Effector memory CD8-positive, alpha-beta T cell (primary cell): Measurements from ENCODE around the gene TPK1.
"Not testable (repeated sequence)": the region's sequence is repeated elsewhere in the genome, so short reads cannot be mapped to it uniquely, and the experiment has no call there.

Experiments
- ATAC-seq: fragments of 150-1000 bp; cut with Tn5 transposase; replicated peaks from 2 replicates; pipeline ENCODE4 v1.10.0; 2021; ENCODE audit warnings: mild to moderate bottlenecking, moderate library complexity
- DNase-seq, 3 experiments: peaks; one replicate each; pipeline ENCODE4 v3.0.0; 2021
- H3K27ac Mint-ChIP-seq, 2 donors: one replicate each; pipeline ENCODE4 v1.8.0; 2022; ENCODE audit warnings: mild to moderate bottlenecking in 2 of 2, mixed read lengths in 2 of 2, moderate library complexity in 2 of 2
- H3K27me3 Mint-ChIP-seq, 2 donors: one replicate each; pipeline ENCODE4 v1.8.0; 2022; ENCODE audit warnings: mixed read lengths in 2 of 2
- H3K36me3 Mint-ChIP-seq: one replicate; pipeline ENCODE4 v1.8.0; 2022; ENCODE audit warnings: mild to moderate bottlenecking, moderate library complexity, mixed read lengths; ENCODE audit not compliant: insufficient read depth
- H3K4me1 Mint-ChIP-seq, 2 donors: one replicate each; pipeline ENCODE4 v1.8.0; 2022; ENCODE audit warnings: low read depth in 2 of 2, mixed read lengths in 2 of 2
- H3K4me3 Mint-ChIP-seq, 2 donors: one replicate each; pipeline ENCODE4 v1.8.0; 2022; ENCODE audit warnings: mild to moderate bottlenecking in 2 of 2, mixed read lengths in 2 of 2, moderate library complexity in 2 of 2
- H3K9me3 Mint-ChIP-seq, 2 donors: one replicate each; pipeline ENCODE4 v1.8.0; 2022; ENCODE audit warnings: mixed read lengths in 2 of 2

TPK1 gene

GRCh38 chr7:144427539-144427938, 408.3 kb downstream of the TPK1 start:
- H3K9me3 Mint-ChIP-seq, H3K27ac Mint-ChIP-seq, ATAC-seq, H3K36me3 Mint-ChIP-seq, H3K27me3 Mint-ChIP-seq, H3K4me1 Mint-ChIP-seq, DNase-seq, H3K4me3 Mint-ChIP-seq: not testable (repeated sequence)

GRCh38 chr7:144418931-144419330, 416.9 kb downstream of the TPK1 start:
- not testable (repeated sequence) for DNase-seq, H3K4me1 Mint-ChIP-seq, H3K4me3 Mint-ChIP-seq, H3K36me3 Mint-ChIP-seq, ATAC-seq, H3K9me3 Mint-ChIP-seq, H3K27ac Mint-ChIP-seq
- peaks cover 16 to 25% of the 10 kb centered on the region in 2 donors for H3K27me3 Mint-ChIP-seq

- no peak for DNase-seq
- H3K4me3 Mint-ChIP-seq: no peak overlapping the region
- H3K36me3 Mint-ChIP-seq: no peaks in the 10 kb centered on the region
- no peak for ATAC-seq
- H3K27me3 Mint-ChIP-seq: peaks cover 16 to 17% of the 10 kb centered on the region in 2 donors
- no peaks in the 10 kb centered on the region for H3K4me1 Mint-ChIP-seq
- H3K27ac Mint-ChIP-seq: no peak overlapping the region
- H3K9me3 Mint-ChIP-seq: no peaks in the 10 kb centered on the region
Measured at GRCh38 chr7:144416341-144416740, 419.5 kb downstream of the TPK1 start.

GRCh38 chr7:144415858-144416257, 420.0 kb downstream of the TPK1 start:
- ATAC-seq (no peak), DNase-seq (no peak)
- no peaks in the 10 kb centered on the region for H3K9me3 Mint-ChIP-seq
- H3K4me1 Mint-ChIP-seq: no peaks in the 10 kb centered on the region
- peaks cover 20 to 21% of the 10 kb centered on the region in 2 donors for H3K27me3 Mint-ChIP-seq
- H3K27ac Mint-ChIP-seq: no peak overlapping the region
- no peaks in the 10 kb centered on the region for H3K36me3 Mint-ChIP-seq
- no peak overlapping the region for H3K4me3 Mint-ChIP-seq

DNA sequence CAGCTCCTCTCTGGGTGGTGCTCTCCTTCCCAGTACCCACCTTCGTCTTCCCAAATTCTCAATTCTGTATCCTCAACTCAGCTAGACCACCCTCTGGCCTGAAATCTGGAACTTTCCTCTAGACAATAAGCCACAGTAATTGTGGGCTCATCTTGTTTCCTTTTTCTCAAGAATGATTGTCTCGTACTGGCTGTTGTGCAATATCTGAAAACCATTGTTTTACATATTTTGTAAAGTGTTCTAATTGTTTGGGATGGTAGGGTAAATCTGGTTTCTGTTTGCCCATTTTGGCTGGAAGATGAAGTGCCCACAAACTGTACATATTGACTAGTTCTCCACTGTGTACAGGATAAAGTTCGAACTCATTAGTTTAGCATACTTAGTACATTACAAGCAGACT, 421.0 kb downstream of the TPK1 start:
- no peaks in the 10 kb centered on the region for H3K9me3 Mint-ChIP-seq
- peaks cover 28 to 32% of the 10 kb centered on the region in 2 donors for H3K27me3 Mint-ChIP-seq
- H3K36me3 Mint-ChIP-seq: no peaks in the 10 kb centered on the region
- no peaks in the 10 kb centered on the region for H3K4me1 Mint-ChIP-seq
- no peak overlapping the region for H3K27ac Mint-ChIP-seq
- no peak overlapping the region for H3K4me3 Mint-ChIP-seq
- ATAC-seq (no peak), DNase-seq (no peak)

- Mint-ChIP-seq H3K27me3 (peaks cover 50 to 52% of the 10 kb centered on the region in 2 donors), H3K36me3 (no peaks in the 10 kb centered on the region), H3K4me3 (no peak overlapping the region), H3K4me1 (no peaks in the 10 kb centered on the region), H3K27ac (no peak overlapping the region), H3K9me3 (no peaks in the 10 kb centered on the region)
- DNase-seq (no peak), ATAC-seq (no peak)
Measured at GRCh38 chr7:144410441-144410840, 425.4 kb downstream of the TPK1 start.

- Mint-ChIP-seq H3K9me3 (no peaks in the 10 kb centered on the region), H3K4me1 (no peaks in the 10 kb centered on the region), H3K4me3 (no peak overlapping the region), H3K36me3 (no peaks in the 10 kb centered on the region), H3K27me3 (peaks cover 44 to 54% of the 10 kb centered on the region in 2 donors), H3K27ac (no peak overlapping the region)
- ATAC-seq (no peak), DNase-seq (no peak)
Measured at GRCh38 chr7:144408121-144408520, 427.7 kb downstream of the TPK1 start.

DNA sequence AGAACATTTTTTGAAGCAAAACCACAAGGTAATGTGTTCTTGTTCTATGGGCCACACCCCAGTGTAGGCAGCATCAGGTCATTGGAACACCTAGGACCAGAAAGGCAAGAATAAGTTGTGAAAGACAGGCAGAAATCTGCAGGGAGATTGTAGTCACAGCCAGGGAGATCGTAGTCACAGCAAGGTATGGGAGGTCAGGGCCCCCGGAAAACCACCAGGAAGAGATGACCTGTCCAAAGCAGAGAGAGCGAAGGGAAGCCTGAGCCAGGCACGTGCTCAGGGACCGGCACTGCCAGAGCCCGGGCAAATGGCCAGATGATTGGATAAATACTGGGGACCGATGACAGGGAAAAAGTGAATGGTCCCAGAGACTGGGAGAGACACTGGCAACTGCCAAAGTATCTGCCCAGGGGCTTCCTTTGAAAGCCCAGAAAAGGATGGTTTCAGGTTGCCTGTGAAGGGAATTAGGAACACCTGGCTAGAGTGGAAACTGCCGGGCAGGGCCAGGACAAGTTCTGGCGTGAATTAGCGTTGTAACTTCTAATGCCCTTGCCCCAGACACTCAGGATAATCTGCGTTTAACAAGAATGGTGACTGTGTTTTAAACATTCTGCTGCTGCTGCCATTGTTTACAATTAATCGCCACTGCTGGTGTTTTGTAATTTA, 428.5 kb downstream of the TPK1 start:
- ATAC-seq (no peak), DNase-seq (no peak)
- Mint-ChIP-seq H3K36me3 (no peaks in the 10 kb centered on the region), H3K4me1 (no peaks in the 10 kb centered on the region), H3K27ac (no peak overlapping the region), H3K9me3 (no peaks in the 10 kb centered on the region), H3K4me3 (no peak overlapping the region), H3K27me3 (peaks cover 46 to 61% of the 10 kb centered on the region in 2 donors)

DNA sequence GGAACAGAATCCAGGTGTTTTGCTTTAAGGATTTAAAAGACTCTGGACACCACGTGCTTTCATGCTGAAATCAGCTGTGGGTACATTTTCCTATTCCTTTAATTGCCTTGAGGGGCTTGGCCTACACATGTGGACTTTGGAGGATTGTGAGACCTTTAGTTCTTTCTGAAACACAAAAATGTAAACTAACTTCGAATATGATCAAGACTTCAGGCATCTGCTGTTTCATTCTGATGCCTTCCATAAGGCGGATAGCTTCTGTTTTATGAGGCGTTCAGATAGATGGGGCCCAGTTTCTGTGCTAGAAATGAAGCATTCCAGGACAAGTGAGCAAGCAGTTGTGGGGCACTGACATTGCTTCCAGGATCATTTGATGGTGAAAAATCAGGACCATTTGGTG, 430.9 kb downstream of the TPK1 start:
- H3K9me3 Mint-ChIP-seq: no peaks in the 10 kb centered on the region
- no peak overlapping the region for H3K4me3 Mint-ChIP-seq
- no peaks in the 10 kb centered on the region for H3K4me1 Mint-ChIP-seq
- DNase-seq (no peak), ATAC-seq (no peak)
- peaks cover 51 to 67% of the 10 kb centered on the region in 2 donors for H3K27me3 Mint-ChIP-seq
- H3K27ac Mint-ChIP-seq: no peak overlapping the region
- H3K36me3 Mint-ChIP-seq: no peaks in the 10 kb centered on the region

GRCh38 chr7:144403649-144404061, 432.2 kb downstream of the TPK1 start, which contains the start of gene NOBOX:
Gene NOBOX (minus strand): TSS chr7:144403693.
- Mint-ChIP-seq H3K36me3 (no peaks in the 10 kb centered on the region), H3K9me3 (no peaks in the 10 kb centered on the region), H3K27me3 (peaks cover 49 to 68% of the 10 kb centered on the region in 2 donors), H3K4me1 (no peaks in the 10 kb centered on the region), H3K4me3 (no peak within 1 kb of the TSS), H3K27ac (no peak within 1 kb of the TSS)
- ATAC-seq (no peak), DNase-seq (no peak)

- DNase-seq (no peak), ATAC-seq (no peak)
- no peaks in the 10 kb centered on the region for H3K36me3 Mint-ChIP-seq
- no peaks in the 10 kb centered on the region for H3K4me1 Mint-ChIP-seq
- no peak overlapping the region for H3K27ac Mint-ChIP-seq
- no peak overlapping the region for H3K4me3 Mint-ChIP-seq
- H3K27me3 Mint-ChIP-seq: peaks cover 46 to 68% of the 10 kb centered on the region in 2 donors
- H3K9me3 Mint-ChIP-seq: no peaks in the 10 kb centered on the region
Measured at GRCh38 chr7:144403102-144403501, 432.8 kb downstream of the TPK1 start.
